K562 (cell line): ENCODE data around the gene BIRC5. TPM values are rescaled to one million over a fixed set of nuclear protein-coding genes. Genes with fewer than 3 reads are reported as not detected.
A peak's percentile ranks its signal among the peaks of the same experiment; 100 is the strongest.

Experiments
- CREB1 ChIP-seq, 2 experiments: sonication (generic) in 1 of 2; formaldehyde crosslinking in 1 of 2; IDR thresholded peaks; 2 replicates each; pipeline versions ENCODE4 v1.6.1 to v1.8.0; 2012 to 2022; ENCODE audit warnings: inconsistent platforms in 1 of 2, mild to moderate bottlenecking in 1 of 2, missing genetic modification reagents in 1 of 2, moderate library complexity in 1 of 2
- ILK ChIP-seq: fragments of 450-650 bp; IDR thresholded peaks from 2 replicates; pipeline ENCODE4 v1.6.1; 2016; ENCODE audit warnings: missing genetic modification characterization, low read depth, mild to moderate bottlenecking, missing compliant biosample characterization, moderate library complexity, borderline replicate concordance
- NUFIP1 ChIP-seq: fragments of 450-650 bp; IDR thresholded peaks from 2 replicates; pipeline ENCODE4 v1.6.1; 2018; ENCODE audit not compliant: partially characterized antibody
- polyA plus RNA-seq, 8 experiments: library from polyadenylated mRNA; depleted of rRNA in 4 of 8; stranded (reverse) in 5 of 8; unstranded in 3 of 8; fragments of >200 nt; fragmentation: Nextera tagmentation in 2 of 8; fragmentation: Illumina TruSeq in 1 of 8; extraction: Ambion mirVana in 2 of 8; extraction: Trizol in 1 of 8; gene quantifications; 2 replicates each; pipeline versions ENCODE4 v1.2.1 to v1.2.3, GENCODE V29; 2011 to 2014; ENCODE audit warnings: inconsistent platforms in 1 of 8, missing spikeins in 1 of 8
- total RNA-seq, 7 experiments: library from RNA; depleted of rRNA in 6 of 7; stranded (reverse); fragments of >200 nt in 6 of 7; fragmentation: Illumina TruSeq in 2 of 7; extraction: Trizol in 2 of 7; gene quantifications; 2 replicates each; pipeline versions ENCODE4 v1.2.1 to v1.2.3, GENCODE V29; 2011 to 2021; ENCODE audit warnings: low replicate concordance in 1 of 7
- TF ChIP-seq, protein P1 (sequence below): fragments of 450-650 bp; IDR thresholded peaks from 2 replicates; pipeline ENCODE4 v1.6.1; 2018; ENCODE audit not compliant: partially characterized antibody
- TF ChIP-seq, protein P2 (sequence below), 2 experiments: fragments of 450-650 bp; conservative IDR thresholded peaks; 2 replicates each; pipeline ENCODE4 v1.6.1; 2017; ENCODE audit warnings: mild to moderate bottlenecking in 2 of 2, moderate library complexity in 2 of 2
- TF ChIP-seq, protein P3 (sequence below): fragments of 450-650 bp; formaldehyde crosslinking; IDR thresholded peaks from 2 replicates; pipeline ENCODE4 v1.4.0; 2020; ENCODE audit warnings: mild to moderate bottlenecking, moderate library complexity
- TF ChIP-seq, protein P4 (sequence below): IDR thresholded peaks from 3 replicates; pipeline ENCODE4 v1.6.1; 2011; ENCODE audit warnings: borderline replicate concordance, mild to moderate bottlenecking, moderate library complexity; ENCODE audit not compliant: insufficient read length; ENCODE audit errors: extremely low read depth
- TF ChIP-seq, protein P5 (sequence below): sonication (generic); formaldehyde crosslinking; IDR thresholded peaks from 2 replicates; pipeline ENCODE4 v1.8.1; 2022; ENCODE audit warnings: missing genetic modification reagents
- TF ChIP-seq, protein P6 (sequence below), 2 experiments: fragments of 450-650 bp; IDR thresholded peaks; 2 replicates each; pipeline ENCODE4 v1.6.1; 2016
- TF ChIP-seq, protein P7 (sequence below): fragments of 250-450 bp; sonication (Bioruptor Pico); IDR thresholded peaks from 2 replicates; pipeline ENCODE4 v1.8.0; 2022; ENCODE audit warnings: inconsistent platforms

BIRC5 gene
- total and polyA plus RNA-seq, 9 of the 15 experiments (the other 6 are each of a cell fraction or from before 2014, with no cell fraction given): 64.4 to 140 (median 101) TPM

DNA sequence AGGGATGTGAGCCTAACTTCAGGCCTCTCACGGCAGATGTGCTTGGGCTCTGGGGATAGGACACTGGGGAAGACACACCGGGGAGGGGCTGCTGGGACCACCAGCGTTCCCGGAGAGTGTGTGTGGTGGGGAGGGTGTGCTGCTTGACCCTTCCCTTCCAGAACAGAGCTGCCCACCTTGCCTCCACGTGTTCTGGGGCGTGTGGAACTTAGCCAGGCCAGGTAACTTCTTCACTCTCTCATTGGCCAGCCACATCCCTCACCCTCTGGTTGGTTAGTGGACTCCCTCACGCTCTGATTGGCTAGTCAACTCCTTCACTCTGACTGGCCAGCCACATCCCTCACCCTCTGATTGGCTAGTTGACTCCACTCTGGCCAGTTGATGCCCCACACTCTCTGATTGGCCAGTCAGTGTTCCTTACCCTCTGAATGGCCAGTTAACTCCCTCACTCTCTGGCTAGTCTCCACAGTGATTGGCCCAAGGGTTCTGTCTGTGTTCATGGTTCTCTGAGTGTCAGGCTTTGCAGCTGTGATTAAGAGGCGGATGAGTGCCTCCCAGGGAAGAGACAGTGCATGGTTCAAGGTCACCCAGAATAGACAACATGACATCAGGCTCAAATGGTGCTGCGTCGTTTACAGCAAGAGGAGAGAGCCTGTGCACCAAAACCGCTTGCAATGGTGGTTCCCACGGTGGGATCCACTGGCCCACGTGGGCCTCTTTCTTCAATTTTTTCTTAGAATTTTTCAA lies 27.4 kb downstream of the BIRC5 start (continued):
- TF ChIP-seq, protein P1, sequence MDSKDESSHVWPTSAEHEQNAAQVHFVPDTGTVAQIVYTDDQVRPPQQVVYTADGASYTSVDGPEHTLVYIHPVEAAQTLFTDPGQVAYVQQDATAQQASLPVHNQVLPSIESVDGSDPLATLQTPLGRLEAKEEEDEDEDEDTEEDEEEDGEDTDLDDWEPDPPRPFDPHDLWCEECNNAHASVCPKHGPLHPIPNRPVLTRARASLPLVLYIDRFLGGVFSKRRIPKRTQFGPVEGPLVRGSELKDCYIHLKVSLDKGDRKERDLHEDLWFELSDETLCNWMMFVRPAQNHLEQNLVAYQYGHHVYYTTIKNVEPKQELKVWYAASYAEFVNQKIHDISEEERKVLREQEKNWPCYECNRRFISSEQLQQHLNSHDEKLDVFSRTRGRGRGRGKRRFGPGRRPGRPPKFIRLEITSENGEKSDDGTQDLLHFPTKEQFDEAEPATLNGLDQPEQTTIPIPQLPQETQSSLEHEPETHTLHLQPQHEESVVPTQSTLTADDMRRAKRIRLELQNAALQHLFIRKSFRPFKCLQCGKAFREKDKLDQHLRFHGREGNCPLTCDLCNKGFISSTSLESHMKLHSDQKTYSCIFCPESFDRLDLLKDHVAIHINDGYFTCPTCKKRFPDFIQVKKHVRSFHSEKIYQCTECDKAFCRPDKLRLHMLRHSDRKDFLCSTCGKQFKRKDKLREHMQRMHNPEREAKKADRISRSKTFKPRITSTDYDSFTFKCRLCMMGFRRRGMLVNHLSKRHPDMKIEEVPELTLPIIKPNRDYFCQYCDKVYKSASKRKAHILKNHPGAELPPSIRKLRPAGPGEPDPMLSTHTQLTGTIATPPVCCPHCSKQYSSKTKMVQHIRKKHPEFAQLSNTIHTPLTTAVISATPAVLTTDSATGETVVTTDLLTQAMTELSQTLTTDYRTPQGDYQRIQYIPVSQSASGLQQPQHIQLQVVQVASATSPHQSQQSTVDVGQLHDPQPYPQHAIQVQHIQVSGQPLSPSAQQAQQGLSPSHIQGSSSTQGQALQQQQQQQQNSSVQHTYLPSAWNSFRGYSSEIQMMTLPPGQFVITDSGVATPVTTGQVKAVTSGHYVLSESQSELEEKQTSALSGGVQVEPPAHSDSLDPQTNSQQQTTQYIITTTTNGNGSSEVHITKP: peak; percentile 14
- TF ChIP-seq, protein P2, sequence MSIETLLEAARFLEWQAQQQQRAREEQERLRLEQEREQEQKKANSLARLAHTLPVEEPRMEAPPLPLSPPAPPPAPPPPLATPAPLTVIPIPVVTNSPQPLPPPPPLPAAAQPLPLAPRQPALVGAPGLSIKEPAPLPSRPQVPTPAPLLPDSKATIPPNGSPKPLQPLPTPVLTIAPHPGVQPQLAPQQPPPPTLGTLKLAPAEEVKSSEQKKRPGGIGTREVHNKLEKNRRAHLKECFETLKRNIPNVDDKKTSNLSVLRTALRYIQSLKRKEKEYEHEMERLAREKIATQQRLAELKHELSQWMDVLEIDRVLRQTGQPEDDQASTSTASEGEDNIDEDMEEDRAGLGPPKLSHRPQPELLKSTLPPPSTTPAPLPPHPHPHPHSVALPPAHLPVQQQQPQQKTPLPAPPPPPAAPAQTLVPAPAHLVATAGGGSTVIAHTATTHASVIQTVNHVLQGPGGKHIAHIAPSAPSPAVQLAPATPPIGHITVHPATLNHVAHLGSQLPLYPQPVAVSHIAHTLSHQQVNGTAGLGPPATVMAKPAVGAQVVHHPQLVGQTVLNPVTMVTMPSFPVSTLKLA (conservative IDR thresholded peaks at IDR 0.05): no peak
- TF ChIP-seq, protein P3, sequence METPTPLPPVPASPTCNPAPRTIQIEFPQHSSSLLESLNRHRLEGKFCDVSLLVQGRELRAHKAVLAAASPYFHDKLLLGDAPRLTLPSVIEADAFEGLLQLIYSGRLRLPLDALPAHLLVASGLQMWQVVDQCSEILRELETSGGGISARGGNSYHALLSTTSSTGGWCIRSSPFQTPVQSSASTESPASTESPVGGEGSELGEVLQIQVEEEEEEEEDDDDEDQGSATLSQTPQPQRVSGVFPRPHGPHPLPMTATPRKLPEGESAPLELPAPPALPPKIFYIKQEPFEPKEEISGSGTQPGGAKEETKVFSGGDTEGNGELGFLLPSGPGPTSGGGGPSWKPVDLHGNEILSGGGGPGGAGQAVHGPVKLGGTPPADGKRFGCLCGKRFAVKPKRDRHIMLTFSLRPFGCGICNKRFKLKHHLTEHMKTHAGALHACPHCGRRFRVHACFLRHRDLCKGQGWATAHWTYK (CRISPR knock-in tag): no peak
- TF ChIP-seq, protein P4, sequence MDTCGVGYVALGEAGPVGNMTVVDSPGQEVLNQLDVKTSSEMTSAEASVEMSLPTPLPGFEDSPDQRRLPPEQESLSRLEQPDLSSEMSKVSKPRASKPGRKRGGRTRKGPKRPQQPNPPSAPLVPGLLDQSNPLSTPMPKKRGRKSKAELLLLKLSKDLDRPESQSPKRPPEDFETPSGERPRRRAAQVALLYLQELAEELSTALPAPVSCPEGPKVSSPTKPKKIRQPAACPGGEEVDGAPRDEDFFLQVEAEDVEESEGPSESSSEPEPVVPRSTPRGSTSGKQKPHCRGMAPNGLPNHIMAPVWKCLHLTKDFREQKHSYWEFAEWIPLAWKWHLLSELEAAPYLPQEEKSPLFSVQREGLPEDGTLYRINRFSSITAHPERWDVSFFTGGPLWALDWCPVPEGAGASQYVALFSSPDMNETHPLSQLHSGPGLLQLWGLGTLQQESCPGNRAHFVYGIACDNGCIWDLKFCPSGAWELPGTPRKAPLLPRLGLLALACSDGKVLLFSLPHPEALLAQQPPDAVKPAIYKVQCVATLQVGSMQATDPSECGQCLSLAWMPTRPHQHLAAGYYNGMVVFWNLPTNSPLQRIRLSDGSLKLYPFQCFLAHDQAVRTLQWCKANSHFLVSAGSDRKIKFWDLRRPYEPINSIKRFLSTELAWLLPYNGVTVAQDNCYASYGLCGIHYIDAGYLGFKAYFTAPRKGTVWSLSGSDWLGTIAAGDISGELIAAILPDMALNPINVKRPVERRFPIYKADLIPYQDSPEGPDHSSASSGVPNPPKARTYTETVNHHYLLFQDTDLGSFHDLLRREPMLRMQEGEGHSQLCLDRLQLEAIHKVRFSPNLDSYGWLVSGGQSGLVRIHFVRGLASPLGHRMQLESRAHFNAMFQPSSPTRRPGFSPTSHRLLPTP: no peak
- TF ChIP-seq CREB1 (IDR thresholded peaks at IDR 0.05): no peak; the same call in 1 of the 2 replicates
- TF ChIP-seq CREB1 (CRISPR knock-in tag; IDR thresholded peaks at IDR 0.05): no peak
- TF ChIP-seq, protein P5, sequence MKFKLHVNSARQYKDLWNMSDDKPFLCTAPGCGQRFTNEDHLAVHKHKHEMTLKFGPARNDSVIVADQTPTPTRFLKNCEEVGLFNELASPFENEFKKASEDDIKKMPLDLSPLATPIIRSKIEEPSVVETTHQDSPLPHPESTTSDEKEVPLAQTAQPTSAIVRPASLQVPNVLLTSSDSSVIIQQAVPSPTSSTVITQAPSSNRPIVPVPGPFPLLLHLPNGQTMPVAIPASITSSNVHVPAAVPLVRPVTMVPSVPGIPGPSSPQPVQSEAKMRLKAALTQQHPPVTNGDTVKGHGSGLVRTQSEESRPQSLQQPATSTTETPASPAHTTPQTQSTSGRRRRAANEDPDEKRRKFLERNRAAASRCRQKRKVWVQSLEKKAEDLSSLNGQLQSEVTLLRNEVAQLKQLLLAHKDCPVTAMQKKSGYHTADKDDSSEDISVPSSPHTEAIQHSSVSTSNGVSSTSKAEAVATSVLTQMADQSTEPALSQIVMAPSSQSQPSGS (CRISPR knock-in tag): no peak
- TF ChIP-seq, protein P6, sequence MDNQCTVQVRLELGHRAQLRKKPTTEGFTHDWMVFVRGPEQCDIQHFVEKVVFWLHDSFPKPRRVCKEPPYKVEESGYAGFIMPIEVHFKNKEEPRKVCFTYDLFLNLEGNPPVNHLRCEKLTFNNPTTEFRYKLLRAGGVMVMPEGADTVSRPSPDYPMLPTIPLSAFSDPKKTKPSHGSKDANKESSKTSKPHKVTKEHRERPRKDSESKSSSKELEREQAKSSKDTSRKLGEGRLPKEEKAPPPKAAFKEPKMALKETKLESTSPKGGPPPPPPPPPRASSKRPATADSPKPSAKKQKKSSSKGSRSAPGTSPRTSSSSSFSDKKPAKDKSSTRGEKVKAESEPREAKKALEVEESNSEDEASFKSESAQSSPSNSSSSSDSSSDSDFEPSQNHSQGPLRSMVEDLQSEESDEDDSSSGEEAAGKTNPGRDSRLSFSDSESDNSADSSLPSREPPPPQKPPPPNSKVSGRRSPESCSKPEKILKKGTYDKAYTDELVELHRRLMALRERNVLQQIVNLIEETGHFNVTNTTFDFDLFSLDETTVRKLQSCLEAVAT (IDR thresholded peaks at IDR 0.05): peak in 1 of 2 experiments; percentile 68; a peak in 1 of 4 replicates
- TF ChIP-seq, protein P7, sequence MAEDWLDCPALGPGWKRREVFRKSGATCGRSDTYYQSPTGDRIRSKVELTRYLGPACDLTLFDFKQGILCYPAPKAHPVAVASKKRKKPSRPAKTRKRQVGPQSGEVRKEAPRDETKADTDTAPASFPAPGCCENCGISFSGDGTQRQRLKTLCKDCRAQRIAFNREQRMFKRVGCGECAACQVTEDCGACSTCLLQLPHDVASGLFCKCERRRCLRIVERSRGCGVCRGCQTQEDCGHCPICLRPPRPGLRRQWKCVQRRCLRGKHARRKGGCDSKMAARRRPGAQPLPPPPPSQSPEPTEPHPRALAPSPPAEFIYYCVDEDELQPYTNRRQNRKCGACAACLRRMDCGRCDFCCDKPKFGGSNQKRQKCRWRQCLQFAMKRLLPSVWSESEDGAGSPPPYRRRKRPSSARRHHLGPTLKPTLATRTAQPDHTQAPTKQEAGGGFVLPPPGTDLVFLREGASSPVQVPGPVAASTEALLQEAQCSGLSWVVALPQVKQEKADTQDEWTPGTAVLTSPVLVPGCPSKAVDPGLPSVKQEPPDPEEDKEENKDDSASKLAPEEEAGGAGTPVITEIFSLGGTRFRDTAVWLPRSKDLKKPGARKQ (CRISPR knock-in tag): no peak
- TF ChIP-seq ILK (tag): no peak
- no peak for TF ChIP-seq NUFIP1
